NCI-H2196 (cell line): ENCODE data around the gene HSP90B1.

Experiments used
- DNase-seq: peaks from one replicate; lab custom pipeline; 2025; ENCODE audit not compliant: unreplicated experiment; lab: John Stamatoyannopoulos, UW

The HSP90B1 gene

DNA sequence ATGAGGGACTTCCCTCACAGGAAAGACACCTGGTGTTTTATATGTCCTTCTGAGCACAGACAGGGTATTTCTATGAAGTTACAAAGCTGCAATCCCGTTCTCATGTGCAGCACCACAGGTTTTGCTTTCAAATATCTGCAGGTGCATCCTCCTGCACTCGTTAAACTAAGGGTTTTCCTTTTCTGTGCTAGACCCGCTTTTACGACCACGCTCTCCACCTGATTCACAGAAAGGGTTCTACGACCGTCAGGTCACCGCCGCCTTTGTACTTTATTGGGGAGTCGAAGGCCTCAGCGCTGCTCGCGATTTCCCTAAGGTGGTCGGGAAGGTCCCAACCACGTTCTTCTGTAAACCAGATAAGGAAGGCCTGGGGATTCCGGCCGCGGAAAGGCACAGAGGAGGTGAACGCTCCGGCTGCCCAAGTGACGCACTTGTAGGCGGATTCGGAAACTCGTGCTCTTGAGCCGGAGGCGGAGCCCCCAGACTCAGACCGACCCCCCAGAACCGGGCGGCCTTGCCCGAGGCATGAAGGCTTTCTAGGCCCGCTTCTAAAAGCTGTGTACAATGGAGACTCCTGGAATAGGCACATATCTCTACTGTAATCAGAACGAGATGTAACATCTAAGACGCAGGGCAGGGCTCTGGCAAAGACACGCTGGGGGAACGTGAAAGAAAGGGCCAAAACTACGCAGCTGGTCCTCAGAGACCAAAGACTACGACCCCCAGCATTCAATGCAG, 995 bp upstream of the HSP90B1 start:
- DNase-seq, result peak; percentile 85

DNA sequence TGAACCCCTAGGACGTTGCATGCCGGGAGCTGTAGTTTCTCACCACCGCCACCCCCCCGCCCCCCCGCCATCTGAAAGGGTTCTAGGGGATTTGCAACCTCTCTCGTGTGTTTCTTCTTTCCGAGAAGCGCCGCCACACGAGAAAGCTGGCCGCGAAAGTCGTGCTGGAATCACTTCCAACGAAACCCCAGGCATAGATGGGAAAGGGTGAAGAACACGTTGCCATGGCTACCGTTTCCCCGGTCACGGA, 501 bp upstream of the HSP90B1 start:
- DNase-seq, result peak; percentile 94

DNA sequence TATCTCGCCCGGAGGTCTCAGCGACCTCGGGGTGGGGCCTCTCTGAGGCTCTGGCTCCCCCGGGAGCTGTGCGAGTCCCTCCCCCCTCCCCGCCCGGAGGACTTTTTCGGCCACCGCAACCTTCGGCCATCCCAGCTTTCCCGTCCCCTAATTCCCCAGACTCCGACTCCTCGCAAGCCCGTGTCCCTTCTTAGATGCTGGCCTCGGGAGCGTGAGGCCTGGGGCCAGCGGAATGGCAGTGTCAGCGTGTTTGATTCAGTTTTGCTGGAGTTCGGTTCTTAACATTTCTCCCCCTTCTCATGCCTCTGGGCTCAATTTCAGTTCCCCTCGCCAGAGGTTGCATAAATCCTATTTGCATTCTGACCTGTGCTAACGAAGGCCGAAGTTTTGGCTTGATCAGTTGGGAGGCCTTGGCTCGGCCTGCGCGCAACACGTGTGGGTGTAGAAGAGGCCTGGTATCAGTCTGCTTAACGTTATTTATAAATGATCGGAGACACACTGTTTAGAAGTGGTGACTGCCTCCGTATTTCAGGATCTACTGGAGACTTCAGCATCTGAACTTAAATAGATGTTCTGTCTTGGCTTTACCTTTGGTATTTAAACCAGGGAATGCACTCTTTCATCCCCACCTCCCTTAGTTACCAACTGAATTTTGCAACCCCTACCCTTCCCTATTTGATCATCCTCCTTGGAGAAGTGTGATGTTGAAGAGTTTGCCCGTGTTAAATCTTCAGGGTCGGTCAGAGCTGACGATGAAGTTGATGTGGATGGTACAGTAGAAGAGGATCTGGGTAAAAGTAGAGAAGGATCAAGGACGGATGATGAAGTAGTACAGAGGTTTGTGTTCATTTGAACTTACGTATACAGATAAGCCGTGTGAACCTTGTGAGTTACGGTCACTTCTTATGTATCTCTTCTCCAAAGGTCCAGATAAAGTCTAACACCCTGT, 851 bp downstream of the HSP90B1 start:
- no peak for DNase-seq

DNA sequence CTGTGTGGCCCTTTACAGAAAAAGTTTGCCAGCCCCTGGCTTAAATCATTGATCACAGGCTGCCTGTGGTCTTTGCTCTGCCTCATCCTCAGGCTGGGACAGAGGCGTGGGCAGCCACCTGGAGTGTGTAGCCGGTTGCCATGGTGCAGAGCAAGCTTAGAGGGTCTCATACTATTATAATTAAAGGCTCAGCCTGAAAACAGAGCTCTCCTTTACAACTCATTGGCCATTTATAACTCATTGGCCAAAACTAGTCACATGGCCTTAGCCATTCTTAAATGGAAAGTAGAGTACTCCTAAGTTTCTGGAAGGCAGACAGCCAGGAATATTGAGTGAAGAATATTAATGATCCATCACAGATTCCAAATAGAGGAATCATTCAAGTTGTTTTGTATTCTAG, 3.0 kb downstream of the HSP90B1 start:
- DNase-seq, result no peak

DNA sequence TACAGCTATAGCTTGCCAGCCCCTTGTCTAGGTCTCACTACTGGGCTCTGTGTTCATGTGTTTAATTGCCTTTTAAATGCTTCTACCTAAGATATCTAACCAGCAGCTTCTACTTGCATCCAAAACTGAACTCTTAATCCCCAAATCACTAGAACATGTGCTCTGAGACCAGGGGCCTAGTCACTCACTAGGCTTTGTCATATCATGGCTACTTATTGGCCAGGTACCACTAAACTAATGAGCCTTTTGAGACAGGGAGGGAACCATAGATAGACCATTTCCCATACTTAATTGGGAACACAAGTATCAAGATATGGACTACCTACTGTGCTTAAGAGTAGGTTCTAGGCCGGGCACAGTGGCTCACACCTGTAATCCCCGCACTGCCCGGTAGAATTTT, 6.5 kb downstream of the HSP90B1 start:
- no peak for DNase-seq

DNA sequence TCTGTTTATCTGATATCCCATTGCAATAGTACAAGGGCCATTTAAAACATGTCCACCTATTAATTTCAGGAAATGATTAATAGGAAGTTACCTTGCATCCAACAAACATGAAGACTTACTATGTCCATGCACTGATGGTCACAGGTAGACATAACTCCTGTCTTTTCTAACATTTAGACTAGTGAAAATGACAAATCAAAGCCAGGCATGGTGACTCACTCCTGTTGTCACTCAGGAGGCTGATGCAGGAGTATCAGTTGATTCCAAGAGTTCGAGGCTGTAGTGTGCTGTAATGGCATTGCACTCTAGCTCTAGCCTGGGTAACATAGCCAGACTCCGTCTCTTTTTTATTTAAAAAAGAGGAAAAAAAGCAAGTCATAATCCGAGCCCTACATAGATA, 14.8 kb downstream of the HSP90B1 start:
- DNase-seq, result no peak

DNA sequence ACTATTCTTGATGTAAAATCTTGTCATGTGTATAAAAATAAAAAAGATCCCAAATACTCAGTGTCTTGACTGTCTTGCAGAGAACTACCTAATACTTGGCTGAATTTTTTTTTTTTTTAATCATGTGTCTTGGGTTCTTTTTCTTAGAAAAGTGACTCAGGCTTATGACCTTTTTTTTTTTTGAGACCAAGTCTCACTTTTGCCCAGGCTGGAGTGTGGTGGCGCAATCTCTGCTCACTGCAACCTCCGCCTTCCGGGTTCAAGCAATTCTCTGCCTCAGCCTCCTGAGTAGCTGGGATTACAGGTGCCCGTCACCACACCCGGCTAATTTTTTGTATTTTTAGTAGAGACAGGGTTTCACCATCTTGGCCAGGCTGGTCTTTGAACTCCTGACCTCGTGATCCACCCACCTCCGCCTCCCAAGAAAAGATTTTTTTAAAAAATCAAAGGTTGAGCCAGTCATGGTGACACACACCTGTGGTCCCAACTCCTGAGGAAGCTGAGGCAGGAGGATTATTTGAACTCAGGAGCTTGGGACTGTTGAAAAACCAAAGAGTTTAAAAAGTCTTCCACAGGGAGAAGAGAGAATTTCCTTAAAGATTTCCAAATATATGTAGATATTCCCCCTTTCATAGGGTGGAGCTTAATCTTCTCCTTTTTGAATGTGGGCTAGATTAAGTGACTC, 17.8 kb downstream of the HSP90B1 start:
- no peak for DNase-seq

DNA sequence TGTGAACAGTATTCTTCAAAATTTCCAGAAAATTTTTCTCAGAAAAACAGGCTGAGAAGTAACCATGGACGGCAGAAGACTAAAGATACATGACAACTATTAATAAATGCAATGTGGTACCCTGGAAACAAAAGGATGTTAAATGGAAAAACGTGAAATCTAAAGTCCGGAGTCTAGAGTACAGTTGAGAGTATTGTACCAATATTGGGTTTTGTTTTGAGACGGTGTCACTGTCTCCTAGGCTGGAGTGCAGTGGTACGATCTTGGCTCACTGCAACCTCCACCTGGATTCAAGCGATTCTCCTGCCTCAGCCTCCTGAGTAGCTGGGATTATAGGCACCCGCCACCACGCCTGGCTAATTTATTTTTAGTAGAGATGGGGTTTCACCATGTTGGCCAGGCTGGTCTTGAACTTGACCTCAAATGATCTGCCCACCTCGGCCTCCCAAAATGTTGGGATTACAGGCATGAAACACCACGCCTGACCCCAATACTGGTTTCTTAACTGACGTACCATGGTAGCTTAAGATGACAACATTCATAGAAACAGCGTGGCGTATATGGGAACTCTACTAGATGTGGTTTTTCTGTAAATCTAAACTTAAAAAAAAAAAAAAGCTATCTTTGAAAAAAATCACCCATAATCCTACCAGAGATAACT, 18.7 kb downstream of the HSP90B1 start:
- no peak for DNase-seq

DNA sequence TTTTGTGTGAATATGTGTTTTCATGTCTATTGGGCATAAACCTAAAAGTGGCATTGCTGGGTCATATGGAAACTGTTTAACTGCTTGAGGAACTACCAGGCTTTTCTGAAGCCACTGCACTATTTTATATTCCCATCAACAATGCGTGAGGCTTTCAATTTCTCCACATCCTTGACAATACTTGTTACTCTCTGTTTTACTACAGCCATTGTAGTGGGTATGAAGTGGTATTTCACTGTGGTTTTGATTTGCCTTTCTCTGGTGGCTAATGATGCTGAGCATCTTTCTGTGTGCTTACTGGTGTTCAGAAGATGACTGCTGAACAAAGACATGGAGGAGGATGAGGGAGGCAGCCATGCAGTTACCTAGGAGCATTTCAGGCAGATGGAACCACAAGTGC, 22.3 kb downstream of the HSP90B1 start:
- DNase-seq, result no peak

DNA sequence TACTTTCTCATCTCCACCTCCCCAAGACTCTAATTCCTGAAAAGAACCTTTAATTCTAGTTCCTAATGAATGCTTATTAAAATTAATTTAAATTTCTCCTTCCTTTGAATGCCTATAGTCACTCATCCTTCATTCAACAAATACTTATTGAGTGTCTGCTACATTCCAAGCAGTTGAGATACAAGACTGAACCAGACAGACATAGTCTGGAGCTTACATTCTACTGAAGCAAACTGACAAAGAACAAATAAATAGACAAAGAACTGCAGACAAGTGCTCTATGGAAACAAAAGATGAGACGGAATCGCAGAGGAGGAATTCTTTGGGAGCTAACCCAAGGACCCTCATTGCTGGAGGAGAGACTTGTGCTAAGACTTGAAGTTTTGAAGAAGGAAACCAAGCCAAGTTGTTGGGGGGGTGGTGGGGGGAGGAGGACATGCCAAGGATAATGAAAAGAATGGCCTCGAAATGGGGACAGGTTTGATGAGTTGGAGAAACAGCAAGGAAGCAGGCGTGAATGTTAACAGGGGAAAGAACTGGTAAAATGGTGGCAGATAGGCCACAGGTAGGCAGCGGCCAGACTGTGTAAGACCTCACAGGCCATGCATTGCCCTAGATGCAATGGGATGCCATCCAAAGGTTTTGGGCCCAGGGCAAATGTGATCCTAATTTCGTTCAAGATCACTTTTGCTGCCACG, 25.8 kb downstream of the HSP90B1 start:
- no peak for DNase-seq

DNA sequence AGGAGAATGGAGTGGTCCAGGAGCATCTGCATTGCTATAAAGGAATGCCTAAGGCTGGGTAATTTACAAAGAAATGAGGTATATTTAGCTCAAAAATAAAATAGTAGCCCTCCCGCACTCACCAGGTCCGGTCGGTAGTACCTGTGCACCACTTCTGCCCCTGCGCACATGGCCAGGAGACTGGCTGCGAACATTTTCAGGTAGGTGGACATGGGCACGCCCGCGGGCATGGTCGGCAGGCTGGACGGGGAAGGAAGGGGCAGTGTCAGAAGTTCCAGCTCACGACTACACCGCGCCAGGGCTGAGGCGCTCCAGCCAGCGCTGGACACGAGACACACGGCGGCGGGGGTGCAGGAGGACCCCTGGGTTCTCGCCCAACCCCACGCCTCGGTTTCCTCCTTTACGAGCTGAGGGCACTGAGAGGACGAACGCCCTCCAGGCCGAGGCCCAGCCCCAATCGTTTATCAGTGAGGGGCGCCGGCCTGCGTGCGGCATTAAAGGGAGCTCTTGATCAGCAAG, 26.4 kb downstream of the HSP90B1 start:
- DNase-seq, result no peak

DNA sequence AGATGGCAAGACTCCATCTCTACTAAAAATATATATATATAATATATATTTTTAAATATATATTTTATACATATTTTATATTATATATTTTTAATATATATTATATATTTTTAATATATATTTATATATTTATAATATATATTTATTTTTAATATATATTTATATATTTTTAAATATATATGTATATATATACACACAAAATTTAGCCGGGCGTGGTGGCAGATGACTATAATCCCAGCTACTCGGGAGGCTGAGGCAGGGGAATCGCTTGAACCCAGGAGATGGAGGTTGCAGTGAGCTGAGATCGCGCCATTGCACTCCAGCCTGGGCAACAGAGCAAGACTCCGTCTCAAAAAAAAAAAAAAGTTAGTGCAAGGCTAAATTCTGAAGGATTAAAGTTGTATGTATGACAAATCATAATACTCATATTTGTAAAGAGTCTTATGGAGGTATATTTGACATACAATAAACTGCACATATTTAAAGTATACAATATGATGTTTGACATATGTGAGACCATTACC, 27.7 kb downstream of the HSP90B1 start:
- DNase-seq, result no peak

DNA sequence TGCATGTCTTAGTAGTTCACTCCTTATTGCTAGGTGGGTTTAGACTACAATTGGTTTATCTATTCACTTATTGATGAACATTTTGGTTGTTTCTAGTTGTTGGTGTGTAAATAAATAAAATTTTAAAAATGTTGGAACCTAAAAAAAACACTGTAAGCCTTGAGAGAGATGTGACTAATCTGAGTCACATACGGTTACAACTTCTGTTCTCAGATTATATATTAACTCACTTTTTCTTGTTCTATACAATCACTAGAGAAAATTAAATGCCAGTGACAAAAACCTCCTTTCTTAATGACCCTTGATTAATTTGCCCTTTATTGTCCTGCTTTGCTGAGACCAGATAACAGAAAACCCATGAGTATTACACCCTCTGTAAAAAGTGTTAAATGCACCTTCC, 28.4 kb downstream of the HSP90B1 start:
- DNase-seq, result no peak

DNA sequence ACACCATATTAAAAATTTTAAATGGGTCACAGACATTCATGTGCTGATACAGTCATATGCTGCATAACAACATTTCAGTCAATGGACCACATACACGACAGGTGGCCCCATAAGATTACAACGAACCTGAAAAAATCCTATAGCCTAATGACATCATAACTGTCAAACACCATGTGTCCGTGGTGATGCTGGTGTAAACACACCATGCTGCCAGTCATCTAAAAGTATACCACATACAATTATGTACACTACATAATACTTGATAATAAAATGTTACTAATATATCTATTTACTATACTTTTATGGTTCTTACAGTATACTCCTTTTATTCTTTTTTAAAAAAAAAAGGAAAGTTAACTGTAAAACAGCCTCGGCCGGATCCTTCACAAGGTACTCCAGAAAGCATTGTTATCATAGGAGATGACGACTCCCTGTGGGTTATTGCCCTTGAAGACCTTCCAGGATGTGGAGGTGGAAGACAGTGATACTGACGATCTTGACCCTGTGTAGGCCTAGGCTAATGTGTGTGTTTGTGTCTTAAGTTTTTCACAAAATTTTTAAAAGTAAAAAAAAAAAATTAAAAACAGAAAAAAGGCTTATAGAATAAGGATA, 30.5 kb downstream of the HSP90B1 start:
- no peak for DNase-seq

DNA sequence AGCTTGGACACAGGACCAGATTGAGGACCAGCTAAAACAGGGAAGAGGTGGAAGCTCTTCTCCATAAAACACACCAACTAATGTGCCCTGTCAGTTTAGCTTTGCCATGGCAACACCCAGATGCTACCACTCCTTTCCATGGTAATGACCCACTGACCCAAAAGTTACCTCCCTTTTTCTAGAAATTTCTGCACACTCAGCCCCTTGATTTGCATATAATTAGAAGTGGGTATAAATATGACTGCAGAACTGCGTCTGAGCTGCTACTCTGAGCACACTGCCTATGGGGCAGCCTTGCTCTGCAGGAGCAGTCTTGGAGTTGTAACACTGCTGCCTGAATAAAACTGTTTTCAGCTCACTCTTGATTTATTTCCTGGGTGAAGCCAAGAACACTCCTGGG, 32.3 kb downstream of the HSP90B1 start:
- DNase-seq, result no peak

DNA sequence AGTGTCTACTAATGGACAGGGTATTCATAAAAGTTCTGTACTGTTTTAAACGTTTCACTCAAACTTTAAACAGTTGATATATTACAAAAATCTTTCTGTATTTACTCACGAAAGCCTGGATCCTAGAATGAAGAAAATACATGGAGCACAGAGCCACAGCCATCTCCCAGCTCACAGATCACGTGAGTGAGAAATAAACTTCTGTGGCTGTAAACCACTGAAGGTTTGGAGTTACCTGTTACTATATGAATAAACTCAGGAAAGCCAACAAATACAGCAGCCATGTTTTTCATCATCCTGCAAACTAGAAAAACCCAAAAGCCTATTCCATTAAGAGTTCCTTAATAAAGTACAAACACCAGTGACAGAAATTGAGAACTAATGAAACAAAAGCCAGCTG, 34.6 kb downstream of the HSP90B1 start:
- no peak for DNase-seq

DNA sequence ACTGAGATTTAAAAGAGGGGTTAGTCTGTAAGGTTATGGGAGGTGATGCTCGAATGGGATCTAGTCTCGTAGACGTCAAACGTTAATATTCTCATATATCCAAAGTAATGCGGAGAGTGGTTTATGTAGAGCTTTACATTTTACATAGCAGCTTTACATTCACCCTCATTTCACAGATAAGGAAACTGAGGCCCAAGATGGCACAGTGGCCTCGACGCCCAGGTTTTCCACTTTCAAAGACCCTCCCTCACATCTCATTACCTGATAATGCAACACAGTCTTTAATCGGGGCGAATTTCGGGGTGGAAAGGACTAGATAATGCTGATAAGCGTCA, 35.0 kb downstream of the HSP90B1 start:
- DNase-seq, result no peak

DNA sequence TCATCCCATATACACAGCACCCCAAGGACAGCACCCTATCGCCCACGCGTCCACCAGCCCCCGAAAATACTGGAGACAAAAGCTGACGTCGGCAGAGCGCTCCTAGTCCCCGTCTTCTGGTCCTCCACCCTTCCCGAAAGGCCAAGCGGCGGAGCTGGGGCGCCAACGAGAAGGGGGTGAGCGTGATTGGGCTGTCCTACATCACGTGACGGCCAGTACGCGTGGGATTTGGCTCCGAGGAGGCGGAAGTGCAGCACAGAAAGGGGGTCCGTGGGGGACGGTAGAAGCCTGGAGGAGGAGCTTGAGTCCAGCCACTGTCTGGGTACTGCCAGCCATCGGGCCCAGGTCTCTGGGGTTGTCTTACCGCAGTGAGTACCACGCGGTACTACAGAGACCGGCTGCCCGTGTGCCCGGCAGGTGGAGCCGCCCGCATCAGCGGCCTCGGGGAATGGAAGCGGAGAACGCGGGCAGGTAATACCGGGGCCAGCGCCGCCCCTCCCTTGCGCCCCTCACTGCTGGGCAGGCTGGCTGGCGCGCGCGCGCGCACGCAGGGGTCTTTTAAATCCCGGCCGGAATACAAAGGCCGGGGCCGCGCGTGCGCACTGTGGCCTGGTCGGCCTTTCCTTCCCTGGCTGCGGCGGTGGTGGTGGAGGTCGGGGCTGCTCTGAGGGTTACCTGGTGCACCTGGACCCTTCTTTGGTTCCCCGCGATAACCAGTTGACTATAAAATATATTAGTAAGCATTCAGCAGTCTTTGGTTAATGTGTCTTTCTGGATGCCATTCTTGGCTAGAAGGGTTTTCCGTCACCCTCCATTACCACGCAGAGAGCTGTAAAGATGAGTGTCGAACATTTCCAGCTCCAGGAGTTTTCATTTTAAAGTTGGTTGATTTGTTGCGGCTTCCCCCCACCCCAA, 35.6 kb downstream of the HSP90B1 start, which contains the start of gene TDG:
Gene TDG (plus strand): TSS at position 283 of the 915 bp plus-strand sequence. CDS start 166 bp downstream, at position 449.
- DNase-seq, result peak; percentile 98

DNA sequence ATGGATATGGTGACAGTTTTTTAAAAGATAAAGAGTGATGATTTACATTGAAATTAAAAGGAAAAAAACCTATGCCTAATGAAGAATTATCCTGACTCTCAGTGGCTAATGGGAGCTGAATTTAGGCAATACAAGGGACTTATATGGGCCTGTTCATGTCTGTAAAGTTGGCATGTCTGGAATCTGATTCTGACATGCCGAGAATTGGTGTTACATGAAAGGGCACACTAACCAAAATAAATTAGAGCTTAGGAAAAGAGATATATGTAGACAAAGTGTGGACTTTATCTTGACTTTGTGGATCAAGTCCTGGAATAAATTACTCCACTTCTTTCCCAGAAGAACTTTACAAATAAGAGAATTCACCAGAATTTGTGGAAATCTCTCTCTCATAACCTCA, 36.5 kb downstream of the HSP90B1 start:
- no peak for DNase-seq
